K562 (cell line): ENCODE measurements around the gene ARID5B. TPM values are rescaled to one million over a fixed set of nuclear protein-coding genes. Genes with fewer than 3 reads are reported as not detected.

ENCODE experiments used
- CCNT2 ChIP-seq: IDR thresholded peaks from 2 replicates; pipeline ENCODE4 v1.6.1; 2011; ENCODE audit warnings: borderline replicate concordance, low read depth, mild to moderate bottlenecking, moderate library complexity, mixed read lengths, low read length; ENCODE audit not compliant: insufficient read length; ENCODE audit errors: extremely low read depth
- CREB1 ChIP-seq, 2 experiments: sonication (generic) in 1 of 2; formaldehyde crosslinking in 1 of 2; IDR thresholded peaks; 2 replicates each; pipeline versions ENCODE4 v1.6.1 to v1.8.0; 2012 to 2022; ENCODE audit warnings: inconsistent platforms in 1 of 2, mild to moderate bottlenecking in 1 of 2, missing genetic modification reagents in 1 of 2, moderate library complexity in 1 of 2
- HDAC1 ChIP-seq, 2 experiments: fragments of 450-650 bp; IDR thresholded peaks; 2 replicates each; pipeline ENCODE4 v1.6.1; 2016 to 2017; ENCODE audit warnings: inconsistent platforms in 1 of 2, mild to moderate bottlenecking in 1 of 2, moderate library complexity in 1 of 2
- HNRNPL ChIP-seq: fragments of 200-400 bp; formaldehyde crosslinking; IDR thresholded peaks from 2 replicates; pipeline ENCODE4 v1.6.1; 2017; ENCODE audit warnings: low read depth, mild to moderate bottlenecking, low read length
- PCBP1 ChIP-seq: fragments of 200-400 bp; formaldehyde crosslinking; IDR thresholded peaks from 2 replicates; pipeline ENCODE4 v1.6.1; 2018; ENCODE audit warnings: mild to moderate bottlenecking, low read depth, low read length; ENCODE audit not compliant: poor library complexity, severe bottlenecking
- ZNF696 ChIP-seq: fragments of 250-450 bp; sonication (Bioruptor Pico); conservative IDR thresholded peaks from 2 replicates; pipeline ENCODE4 v1.4.0; 2020; ENCODE audit warnings: mild to moderate bottlenecking, moderate library complexity
- polyA plus RNA-seq, 8 experiments: library from polyadenylated mRNA; depleted of rRNA in 4 of 8; stranded (reverse) in 5 of 8; unstranded in 3 of 8; fragments of >200 nt; fragmentation: Nextera tagmentation in 2 of 8; fragmentation: Illumina TruSeq in 1 of 8; extraction: Ambion mirVana in 2 of 8; extraction: Trizol in 1 of 8; gene quantifications; 2 replicates each; pipeline versions ENCODE4 v1.2.1 to v1.2.3, GENCODE V29; 2011 to 2014; ENCODE audit warnings: inconsistent platforms in 1 of 8, missing spikeins in 1 of 8
- total RNA-seq, 7 experiments: library from RNA; depleted of rRNA in 6 of 7; stranded (reverse); fragments of >200 nt in 6 of 7; fragmentation: Illumina TruSeq in 2 of 7; extraction: Trizol in 2 of 7; gene quantifications; 2 replicates each; pipeline versions ENCODE4 v1.2.1 to v1.2.3, GENCODE V29; 2011 to 2021; ENCODE audit warnings: low replicate concordance in 1 of 7
- TF ChIP-seq, protein P1 (sequence below): fragments of 150-350 bp; IDR thresholded peaks from 2 replicates; pipeline ENCODE4 v1.6.1; 2014; ENCODE audit warnings: low read depth, mild to moderate bottlenecking, low read length, borderline replicate concordance
- TF ChIP-seq, protein P2 (sequence below): sonication (generic); formaldehyde crosslinking; IDR thresholded peaks from 2 replicates; pipeline ENCODE4 v1.8.1; 2023; ENCODE audit warnings: mild to moderate bottlenecking, missing genetic modification reagents
- TF ChIP-seq, protein P3 (sequence below): conservative IDR thresholded peaks from 2 replicates; pipeline ENCODE4 v1.6.1; 2011; ENCODE audit warnings: low read depth, mild to moderate bottlenecking, low read length; ENCODE audit not compliant: control insufficient read depth
- TF ChIP-seq, protein P4 (sequence below), 2 experiments: fragments of 450-650 bp in 1 of 2; sonication (generic) in 1 of 2; formaldehyde crosslinking in 1 of 2; IDR thresholded peaks in 1 of 2; conservative IDR thresholded peaks in 1 of 2; 2 replicates each; pipeline versions ENCODE4 v1.6.1 to v1.8.1; 2016 to 2023; ENCODE audit warnings: mild to moderate bottlenecking in 2 of 2, moderate library complexity in 2 of 2, inconsistent platforms in 1 of 2, missing genetic modification reagents in 1 of 2
- TF ChIP-seq, protein P5 (sequence below): fragments of 450-650 bp; IDR thresholded peaks from 2 replicates; pipeline ENCODE4 v1.6.1; 2018; ENCODE audit warnings: mild to moderate bottlenecking, low read depth; ENCODE audit not compliant: partially characterized antibody
- TF ChIP-seq, protein P6 (sequence below), 2 experiments: IDR thresholded peaks; 2 replicates each; pipeline ENCODE4 v1.6.1; 2012; ENCODE audit warnings: improper control_type of control experiment in 2 of 2, low read depth in 2 of 2, low read length in 2 of 2, borderline replicate concordance in 1 of 2

ARID5B gene
- total and polyA plus RNA-seq, 9 of the 15 experiments (the other 6 are each of a cell fraction or from before 2014, with no cell fraction given) = 0.48 to 1.6 (median 0.80) TPM

DNA sequence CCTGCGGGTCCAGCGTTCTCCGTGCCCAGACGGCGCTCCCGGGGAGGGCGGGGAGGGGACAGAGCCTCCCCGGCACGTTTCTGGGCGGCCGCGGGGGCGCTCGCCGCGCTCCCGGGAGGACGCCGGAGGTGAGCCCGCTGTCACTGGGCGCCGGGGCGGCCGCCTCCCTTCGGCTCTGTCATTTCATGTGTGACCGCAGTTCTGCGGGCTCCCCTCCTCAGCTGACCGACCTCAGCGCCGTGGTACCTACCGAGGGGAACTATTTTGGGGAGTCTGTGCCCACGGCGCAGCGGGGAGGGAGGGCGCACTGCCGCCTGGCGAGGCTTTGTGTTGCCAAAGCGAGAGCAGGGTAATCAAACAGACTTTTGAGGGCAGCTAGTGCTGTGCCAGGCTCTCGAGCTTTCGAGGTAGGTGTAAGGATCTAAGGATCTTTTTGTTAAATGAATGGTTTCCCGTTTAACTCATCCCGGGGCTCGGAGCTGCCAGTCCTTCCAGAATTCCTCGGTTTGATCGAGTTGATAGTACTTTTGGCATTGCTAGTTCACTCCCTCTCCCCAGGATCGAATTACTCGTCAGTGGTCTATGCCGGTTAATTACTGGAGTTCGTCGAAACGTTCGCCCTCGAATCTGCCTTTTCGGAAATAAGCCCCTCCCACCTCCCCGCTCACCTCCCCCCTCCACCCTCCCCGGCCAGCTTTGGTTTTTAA lies 1.9 kb downstream of the ARID5B start (continued):
- TF ChIP-seq, protein P1, sequence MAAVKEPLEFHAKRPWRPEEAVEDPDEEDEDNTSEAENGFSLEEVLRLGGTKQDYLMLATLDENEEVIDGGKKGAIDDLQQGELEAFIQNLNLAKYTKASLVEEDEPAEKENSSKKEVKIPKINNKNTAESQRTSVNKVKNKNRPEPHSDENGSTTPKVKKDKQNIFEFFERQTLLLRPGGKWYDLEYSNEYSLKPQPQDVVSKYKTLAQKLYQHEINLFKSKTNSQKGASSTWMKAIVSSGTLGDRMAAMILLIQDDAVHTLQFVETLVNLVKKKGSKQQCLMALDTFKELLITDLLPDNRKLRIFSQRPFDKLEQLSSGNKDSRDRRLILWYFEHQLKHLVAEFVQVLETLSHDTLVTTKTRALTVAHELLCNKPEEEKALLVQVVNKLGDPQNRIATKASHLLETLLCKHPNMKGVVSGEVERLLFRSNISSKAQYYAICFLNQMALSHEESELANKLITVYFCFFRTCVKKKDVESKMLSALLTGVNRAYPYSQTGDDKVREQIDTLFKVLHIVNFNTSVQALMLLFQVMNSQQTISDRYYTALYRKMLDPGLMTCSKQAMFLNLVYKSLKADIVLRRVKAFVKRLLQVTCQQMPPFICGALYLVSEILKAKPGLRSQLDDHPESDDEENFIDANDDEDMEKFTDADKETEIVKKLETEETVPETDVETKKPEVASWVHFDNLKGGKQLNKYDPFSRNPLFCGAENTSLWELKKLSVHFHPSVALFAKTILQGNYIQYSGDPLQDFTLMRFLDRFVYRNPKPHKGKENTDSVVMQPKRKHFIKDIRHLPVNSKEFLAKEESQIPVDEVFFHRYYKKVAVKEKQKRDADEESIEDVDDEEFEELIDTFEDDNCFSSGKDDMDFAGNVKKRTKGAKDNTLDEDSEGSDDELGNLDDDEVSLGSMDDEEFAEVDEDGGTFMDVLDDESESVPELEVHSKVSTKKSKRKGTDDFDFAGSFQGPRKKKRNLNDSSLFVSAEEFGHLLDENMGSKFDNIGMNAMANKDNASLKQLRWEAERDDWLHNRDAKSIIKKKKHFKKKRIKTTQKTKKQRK = no peak
- TF ChIP-seq CCNT2 = peak; percentile 54
- TF ChIP-seq, protein P2, sequence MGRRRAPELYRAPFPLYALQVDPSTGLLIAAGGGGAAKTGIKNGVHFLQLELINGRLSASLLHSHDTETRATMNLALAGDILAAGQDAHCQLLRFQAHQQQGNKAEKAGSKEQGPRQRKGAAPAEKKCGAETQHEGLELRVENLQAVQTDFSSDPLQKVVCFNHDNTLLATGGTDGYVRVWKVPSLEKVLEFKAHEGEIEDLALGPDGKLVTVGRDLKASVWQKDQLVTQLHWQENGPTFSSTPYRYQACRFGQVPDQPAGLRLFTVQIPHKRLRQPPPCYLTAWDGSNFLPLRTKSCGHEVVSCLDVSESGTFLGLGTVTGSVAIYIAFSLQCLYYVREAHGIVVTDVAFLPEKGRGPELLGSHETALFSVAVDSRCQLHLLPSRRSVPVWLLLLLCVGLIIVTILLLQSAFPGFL (CRISPR knock-in tag) = no peak
- TF ChIP-seq PCBP1 = peak; percentile 91
- 0 out of 2 replicates have a peak, but pooled peaks have one; percentile 18 for TF ChIP-seq HNRNPL
- TF ChIP-seq, protein P3, sequence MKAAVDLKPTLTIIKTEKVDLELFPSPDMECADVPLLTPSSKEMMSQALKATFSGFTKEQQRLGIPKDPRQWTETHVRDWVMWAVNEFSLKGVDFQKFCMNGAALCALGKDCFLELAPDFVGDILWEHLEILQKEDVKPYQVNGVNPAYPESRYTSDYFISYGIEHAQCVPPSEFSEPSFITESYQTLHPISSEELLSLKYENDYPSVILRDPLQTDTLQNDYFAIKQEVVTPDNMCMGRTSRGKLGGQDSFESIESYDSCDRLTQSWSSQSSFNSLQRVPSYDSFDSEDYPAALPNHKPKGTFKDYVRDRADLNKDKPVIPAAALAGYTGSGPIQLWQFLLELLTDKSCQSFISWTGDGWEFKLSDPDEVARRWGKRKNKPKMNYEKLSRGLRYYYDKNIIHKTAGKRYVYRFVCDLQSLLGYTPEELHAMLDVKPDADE = peak; percentile 52; the same call in 1 of the 2 replicates
- TF ChIP-seq, protein P4, sequence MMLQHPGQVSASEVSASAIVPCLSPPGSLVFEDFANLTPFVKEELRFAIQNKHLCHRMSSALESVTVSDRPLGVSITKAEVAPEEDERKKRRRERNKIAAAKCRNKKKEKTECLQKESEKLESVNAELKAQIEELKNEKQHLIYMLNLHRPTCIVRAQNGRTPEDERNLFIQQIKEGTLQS (IDR thresholded peaks at IDR 0.05) = no peak
- TF ChIP-seq, protein P4 (CRISPR knock-in tag; conservative IDR thresholded peaks at IDR 0.05) = no peak
- peak in 1 of 2 experiments; percentile 34; a peak in 1 of 4 replicates for TF ChIP-seq HDAC1 (IDR thresholded peaks at IDR 0.05)
- TF ChIP-seq CREB1 (IDR thresholded peaks at IDR 0.05) = 0 out of 2 replicates have a peak, but pooled peaks have one; percentile 36
- TF ChIP-seq CREB1 (CRISPR knock-in tag; IDR thresholded peaks at IDR 0.05) = 0 out of 2 replicates have a peak, but pooled peaks have one; percentile 37
- TF ChIP-seq, protein P5, sequence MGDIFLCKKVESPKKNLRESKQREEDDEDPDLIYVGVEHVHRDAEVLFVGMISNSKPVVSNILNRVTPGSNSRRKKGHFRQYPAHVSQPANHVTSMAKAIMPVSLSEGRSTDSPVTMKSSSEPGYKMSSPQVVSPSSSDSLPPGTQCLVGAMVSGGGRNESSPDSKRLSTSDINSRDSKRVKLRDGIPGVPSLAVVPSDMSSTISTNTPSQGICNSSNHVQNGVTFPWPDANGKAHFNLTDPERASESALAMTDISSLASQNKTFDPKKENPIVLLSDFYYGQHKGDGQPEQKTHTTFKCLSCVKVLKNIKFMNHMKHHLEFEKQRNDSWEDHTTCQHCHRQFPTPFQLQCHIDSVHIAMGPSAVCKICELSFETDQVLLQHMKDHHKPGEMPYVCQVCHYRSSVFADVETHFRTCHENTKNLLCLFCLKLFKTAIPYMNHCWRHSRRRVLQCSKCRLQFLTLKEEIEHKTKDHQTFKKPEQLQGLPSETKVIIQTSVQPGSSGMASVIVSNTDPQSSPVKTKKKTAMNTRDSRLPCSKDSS = no peak
- TF ChIP-seq, protein P6, sequence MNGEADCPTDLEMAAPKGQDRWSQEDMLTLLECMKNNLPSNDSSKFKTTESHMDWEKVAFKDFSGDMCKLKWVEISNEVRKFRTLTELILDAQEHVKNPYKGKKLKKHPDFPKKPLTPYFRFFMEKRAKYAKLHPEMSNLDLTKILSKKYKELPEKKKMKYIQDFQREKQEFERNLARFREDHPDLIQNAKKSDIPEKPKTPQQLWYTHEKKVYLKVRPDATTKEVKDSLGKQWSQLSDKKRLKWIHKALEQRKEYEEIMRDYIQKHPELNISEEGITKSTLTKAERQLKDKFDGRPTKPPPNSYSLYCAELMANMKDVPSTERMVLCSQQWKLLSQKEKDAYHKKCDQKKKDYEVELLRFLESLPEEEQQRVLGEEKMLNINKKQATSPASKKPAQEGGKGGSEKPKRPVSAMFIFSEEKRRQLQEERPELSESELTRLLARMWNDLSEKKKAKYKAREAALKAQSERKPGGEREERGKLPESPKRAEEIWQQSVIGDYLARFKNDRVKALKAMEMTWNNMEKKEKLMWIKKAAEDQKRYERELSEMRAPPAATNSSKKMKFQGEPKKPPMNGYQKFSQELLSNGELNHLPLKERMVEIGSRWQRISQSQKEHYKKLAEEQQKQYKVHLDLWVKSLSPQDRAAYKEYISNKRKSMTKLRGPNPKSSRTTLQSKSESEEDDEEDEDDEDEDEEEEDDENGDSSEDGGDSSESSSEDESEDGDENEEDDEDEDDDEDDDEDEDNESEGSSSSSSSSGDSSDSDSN (IDR thresholded peaks at IDR 0.05; ENCODE audit: borderline replicate concordance in 1 of 2, low read depth in 2 of 2, low read length in 2 of 2) = peak; percentile 91 to 94
- TF ChIP-seq ZNF696 (CRISPR knock-in tag) = no peak
